Activated CD4-positive, alpha-beta T cell treated with anti-CD3 and anti-CD28 coated beads, Interleukin-2, amount 50 U/mL, for 4 hours (primary cell): Measurements from ENCODE around the gene CNGA1.
"Not testable (repeated sequence)": the region's sequence is repeated elsewhere in the genome, so short reads cannot be mapped to it uniquely, and the experiment has no call there.

Experiments
- DNase-seq, 2 experiments: peaks; one replicate each; pipeline ENCODE4 v3.0.0-alpha.2; 2020

CNGA1 gene

GRCh38 chr4:47954245-47954644 lies 62.2 kb downstream of the CNGA1 start:
- no peak for DNase-seq

- no peak for DNase-seq
Measured at GRCh38 chr4:47945930-47946726, 70.4 kb downstream of the CNGA1 start.

- DNase-seq: no peak
Measured at GRCh38 chr4:47942081-47942819, 74.2 kb downstream of the CNGA1 start.

- DNase-seq: no peak
Measured at GRCh38 chr4:47939456-47939855, 77.0 kb downstream of the CNGA1 start.

GRCh38 chr4:47936336-47936735 lies 80.1 kb downstream of the CNGA1 start:
- DNase-seq: no peak

- no peak for DNase-seq
Measured at GRCh38 chr4:47933840-47934239, 82.6 kb downstream of the CNGA1 start.

GRCh38 chr4:47930971-47931804 lies 85.3 kb downstream of the CNGA1 start:
- no peak for DNase-seq

- DNase-seq: no peak
Measured at GRCh38 chr4:47929682-47930201, 86.7 kb downstream of the CNGA1 start.

- peak; percentile 36 to 38 for DNase-seq
Measured at GRCh38 chr4:47926667-47927258, 89.7 kb downstream of the CNGA1 start.

- DNase-seq: not testable (repeated sequence)
Measured at GRCh38 chr4:47923261-47923608, 93.2 kb downstream of the CNGA1 start.

GRCh38 chr4:47922436-47923260 lies 93.8 kb downstream of the CNGA1 start:
- not testable (repeated sequence) for DNase-seq

- DNase-seq: not testable (repeated sequence)
Measured at GRCh38 chr4:47917163-47917562, 99.3 kb downstream of the CNGA1 start.

GRCh38 chr4:47915378-47915777 lies 101.1 kb downstream of the CNGA1 start:
- DNase-seq: no peak

GRCh38 chr4:47914926-47915237 lies 101.6 kb downstream of the CNGA1 start:
- DNase-seq: no peak

GRCh38 chr4:47914220-47914925 lies 102.1 kb downstream of the CNGA1 start, which contains the start of gene NFXL1:
TSS of gene NFXL1 (minus strand) at chr4:47914583. CDS start at chr4:47914203, 380 bp downstream.
- peak; percentile 95 to 96 for DNase-seq

- peak; percentile 28 to 40 for DNase-seq
Measured at GRCh38 chr4:47913861-47914219, 102.6 kb downstream of the CNGA1 start.

- DNase-seq: no peak
Measured at GRCh38 chr4:47913330-47913729, 103.2 kb downstream of the CNGA1 start.

GRCh38 chr4:47907089-47907646 lies 109.3 kb downstream of the CNGA1 start:
- DNase-seq: no peak

GRCh38 chr4:47899639-47900038 lies 116.8 kb downstream of the CNGA1 start:
- DNase-seq: no peak

GRCh38 chr4:47891928-47892327 lies 124.6 kb downstream of the CNGA1 start:
- DNase-seq: no peak
